Mammary epithelial cell (primary cell): ENCODE results near the gene CEP97.

Source experiments
- EZH2 ChIP-seq: IDR thresholded peaks from 2 replicates; pipeline ENCODE4 v1.6.1; 2012; ENCODE audit warnings: low read length, inconsistent platforms, borderline replicate concordance
- TF ChIP-seq, protein P1 (sequence below), 2 donors: IDR thresholded peaks in 1 of 2; conservative IDR thresholded peaks in 1 of 2; 2 replicates each; pipeline ENCODE4 v1.5.1; 2011 to 2012; ENCODE audit warnings: inconsistent platforms in 2 of 2, low read length in 2 of 2, mild to moderate bottlenecking in 2 of 2, control low read depth in 1 of 2, low read depth in 1 of 2; ENCODE audit not compliant: insufficient read depth in 1 of 2; ENCODE audit errors: extremely low read depth in 1 of 2

GRCh38 chr3:101675709-101676215 is 48.7 kb upstream of the CEP97 start:
- TF ChIP-seq EZH2: no peak
- TF ChIP-seq, protein P1, sequence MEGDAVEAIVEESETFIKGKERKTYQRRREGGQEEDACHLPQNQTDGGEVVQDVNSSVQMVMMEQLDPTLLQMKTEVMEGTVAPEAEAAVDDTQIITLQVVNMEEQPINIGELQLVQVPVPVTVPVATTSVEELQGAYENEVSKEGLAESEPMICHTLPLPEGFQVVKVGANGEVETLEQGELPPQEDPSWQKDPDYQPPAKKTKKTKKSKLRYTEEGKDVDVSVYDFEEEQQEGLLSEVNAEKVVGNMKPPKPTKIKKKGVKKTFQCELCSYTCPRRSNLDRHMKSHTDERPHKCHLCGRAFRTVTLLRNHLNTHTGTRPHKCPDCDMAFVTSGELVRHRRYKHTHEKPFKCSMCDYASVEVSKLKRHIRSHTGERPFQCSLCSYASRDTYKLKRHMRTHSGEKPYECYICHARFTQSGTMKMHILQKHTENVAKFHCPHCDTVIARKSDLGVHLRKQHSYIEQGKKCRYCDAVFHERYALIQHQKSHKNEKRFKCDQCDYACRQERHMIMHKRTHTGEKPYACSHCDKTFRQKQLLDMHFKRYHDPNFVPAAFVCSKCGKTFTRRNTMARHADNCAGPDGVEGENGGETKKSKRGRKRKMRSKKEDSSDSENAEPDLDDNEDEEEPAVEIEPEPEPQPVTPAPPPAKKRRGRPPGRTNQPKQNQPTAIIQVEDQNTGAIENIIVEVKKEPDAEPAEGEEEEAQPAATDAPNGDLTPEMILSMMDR (conservative IDR thresholded peaks at IDR 0.05 in 1 of 2, IDR thresholded peaks at IDR 0.05 in 1 of 2; ENCODE audit: extremely low read depth in 1 of 2, insufficient read depth in 1 of 2, low read depth in 1 of 2, low read length in 2 of 2): no peak
